HG02885 (cell line): Measurements from ENCODE around the gene TRAPPC3L.
"Not testable (repeated sequence)": the region's sequence is repeated elsewhere in the genome, so short reads cannot be mapped to it uniquely, and the experiment has no call there.

Source experiments
- ATAC-seq: cut with Tn5 transposase; IDR thresholded peaks from one replicate; pipeline ENCODE4 v1.9.1; 2021; ENCODE audit warnings: mild to moderate bottlenecking; ENCODE audit not compliant: unreplicated experiment, poor library complexity

Gene TRAPPC3L

DNA sequence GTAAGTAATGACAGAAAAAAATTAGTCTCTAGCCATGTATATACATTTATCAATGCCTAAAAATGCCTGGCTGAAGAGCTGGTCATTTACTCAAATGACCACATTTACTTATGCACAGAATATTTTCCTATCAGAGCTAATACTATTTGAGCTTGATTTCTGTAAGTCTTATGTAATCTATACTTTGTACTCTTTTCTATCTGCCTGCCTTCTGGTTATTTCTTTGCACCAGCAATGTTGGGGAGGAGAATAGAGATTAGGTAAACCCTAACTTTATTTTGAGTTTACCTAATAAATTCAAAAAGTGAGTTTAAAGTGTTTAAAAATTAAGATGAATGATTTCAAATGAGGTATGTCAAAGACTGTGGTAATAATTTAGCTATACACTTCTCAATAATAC, 30.3 kb downstream of the TRAPPC3L start:
- no peak for ATAC-seq

DNA sequence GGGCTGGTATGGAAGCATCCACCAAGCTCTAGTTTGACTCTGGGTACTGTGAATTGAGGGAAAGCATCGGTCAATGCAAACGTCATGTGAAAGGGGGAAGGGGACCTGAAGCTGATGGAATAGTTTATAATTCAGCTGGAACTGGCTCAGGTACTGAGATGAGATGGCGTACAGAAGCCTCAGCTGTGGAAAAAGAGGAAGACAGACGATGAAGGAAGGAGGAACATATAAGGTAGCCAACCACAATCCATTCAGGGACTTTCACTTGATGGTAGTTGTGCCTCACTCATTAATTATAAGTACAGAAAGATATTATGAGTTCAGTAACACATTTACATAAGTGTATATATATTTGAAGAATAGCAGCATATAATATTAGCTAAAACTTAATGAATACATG, 31.4 kb downstream of the TRAPPC3L start:
- ATAC-seq, result no peak

DNA sequence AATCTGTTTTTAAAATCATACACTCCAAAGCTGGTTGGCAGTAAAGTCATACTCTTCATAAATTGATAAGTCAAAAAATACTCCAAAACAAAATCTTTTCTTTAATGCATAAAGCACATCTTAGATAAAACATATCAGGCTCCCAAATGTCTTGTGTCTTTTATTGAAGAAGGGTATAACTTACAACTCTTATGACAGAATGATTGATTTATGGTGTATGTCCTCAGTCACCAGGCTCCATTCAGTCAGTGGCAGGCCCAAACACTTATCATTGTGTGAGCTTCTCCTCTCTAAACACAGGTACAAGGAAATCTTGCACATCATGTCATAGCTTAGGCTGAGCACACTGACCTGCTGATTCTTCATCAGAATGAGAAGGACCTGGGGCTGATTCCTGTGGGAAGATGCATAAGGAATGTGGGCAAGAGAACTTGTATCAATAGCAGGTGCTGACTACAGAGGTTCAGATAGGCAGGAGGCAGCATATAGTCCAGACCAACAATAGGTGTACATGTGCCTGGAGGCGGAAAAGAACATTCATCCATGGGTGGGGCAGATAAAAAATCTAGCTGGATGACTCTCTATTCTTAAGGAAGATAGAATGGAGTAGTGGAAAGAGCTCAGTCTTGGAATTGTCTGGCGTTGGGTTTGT, 32.1 kb downstream of the TRAPPC3L start:
- ATAC-seq, result no peak

DNA sequence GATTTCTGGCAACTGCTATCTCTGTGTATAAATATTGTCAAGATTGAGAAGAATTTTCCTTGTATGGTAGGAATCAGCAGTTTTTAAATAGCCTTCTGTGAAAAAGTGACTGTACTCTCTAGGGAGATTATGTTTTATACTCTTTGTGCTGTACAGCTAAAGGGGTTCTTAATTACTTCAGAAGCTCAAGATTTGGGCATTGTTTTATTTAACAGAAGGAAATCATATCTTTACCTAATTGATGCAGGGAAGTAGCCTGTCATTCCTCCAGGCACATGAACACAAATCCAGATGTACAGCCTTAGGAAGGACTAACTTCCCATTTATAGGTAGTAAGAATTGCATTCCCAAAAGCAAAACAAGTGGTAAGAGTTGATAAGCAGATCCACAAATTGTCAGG, 32.8 kb downstream of the TRAPPC3L start:
- no peak for ATAC-seq

DNA sequence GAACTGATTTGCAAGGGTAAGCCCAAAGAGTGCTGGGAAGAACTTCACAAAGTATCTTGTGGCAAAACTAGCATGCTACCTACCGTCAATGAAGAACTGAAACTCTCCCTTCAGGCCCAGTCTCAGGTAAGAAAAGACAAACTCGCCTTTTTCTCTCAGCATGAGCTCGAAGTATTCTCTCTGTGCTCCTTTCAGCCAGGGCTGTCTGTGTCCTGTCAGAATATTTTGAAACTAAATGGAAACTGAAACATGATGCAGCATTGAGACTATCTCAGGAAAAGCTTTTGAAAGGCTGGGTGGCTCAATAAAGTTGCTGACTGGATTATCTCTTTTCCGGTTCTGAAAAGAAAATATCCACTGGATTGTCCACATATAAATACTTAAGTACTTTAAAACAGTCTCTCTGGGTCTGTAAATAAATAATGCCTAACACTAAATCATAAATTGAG, 33.3 kb downstream of the TRAPPC3L start:
- peak; percentile 86 for ATAC-seq

DNA sequence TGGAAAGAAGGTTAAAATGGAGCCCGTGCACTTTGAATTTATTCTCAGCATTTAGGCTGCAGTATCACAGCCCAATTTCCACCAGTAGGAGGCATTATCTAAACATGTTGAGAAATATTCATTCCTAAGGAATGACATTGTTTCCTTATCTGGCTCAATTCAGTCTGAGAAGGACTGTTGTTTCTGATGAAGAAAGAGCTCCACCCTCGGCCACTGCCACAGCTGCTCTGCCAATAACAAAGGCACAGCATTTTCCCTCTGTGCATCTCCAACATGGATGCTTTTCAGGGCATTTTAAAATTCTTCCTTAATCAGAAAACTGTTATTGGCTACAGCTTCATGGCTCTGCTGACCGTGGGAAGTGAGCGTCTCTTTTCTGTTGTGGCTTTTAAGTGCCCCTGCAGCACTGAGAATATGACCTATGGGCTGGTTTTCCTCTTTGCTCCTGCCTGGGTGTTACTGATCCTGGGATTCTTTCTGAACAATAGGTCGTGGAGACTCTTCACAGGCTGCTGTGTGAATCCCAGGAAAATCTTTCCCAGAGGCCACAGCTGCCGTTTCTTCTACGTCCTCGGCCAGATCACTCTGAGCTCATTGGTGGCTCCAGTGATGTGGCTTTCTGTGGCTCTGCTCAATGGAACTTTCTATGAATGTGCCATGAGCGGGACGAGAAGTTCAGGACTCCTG, 33.9 kb downstream of the TRAPPC3L start, which contains the start of gene CALHM5:
Gene CALHM5 (plus strand): TSS at position 216 of the 687 bp plus-strand sequence. CDS start 58 bp downstream, at position 274.
- ATAC-seq, result no peak

DNA sequence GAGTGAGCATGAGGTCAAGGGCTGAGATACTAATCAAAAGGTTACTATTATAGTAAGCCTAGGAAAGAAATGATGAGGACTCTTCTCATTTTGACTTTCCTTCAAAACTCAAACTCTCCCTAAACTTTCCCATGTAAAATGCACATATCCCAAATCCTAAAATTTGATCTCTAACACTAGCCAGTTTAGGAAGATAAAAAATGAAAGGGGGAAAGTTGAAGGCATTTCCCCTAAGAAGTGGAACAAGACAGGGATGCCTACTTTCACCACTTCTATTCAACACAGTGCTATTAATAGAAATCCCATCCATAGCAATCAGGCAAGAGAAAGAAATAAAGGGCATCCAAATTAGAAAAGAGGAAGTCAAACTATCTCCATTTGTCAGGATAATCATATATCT, 37.0 kb downstream of the TRAPPC3L start:
- no peak for ATAC-seq

DNA sequence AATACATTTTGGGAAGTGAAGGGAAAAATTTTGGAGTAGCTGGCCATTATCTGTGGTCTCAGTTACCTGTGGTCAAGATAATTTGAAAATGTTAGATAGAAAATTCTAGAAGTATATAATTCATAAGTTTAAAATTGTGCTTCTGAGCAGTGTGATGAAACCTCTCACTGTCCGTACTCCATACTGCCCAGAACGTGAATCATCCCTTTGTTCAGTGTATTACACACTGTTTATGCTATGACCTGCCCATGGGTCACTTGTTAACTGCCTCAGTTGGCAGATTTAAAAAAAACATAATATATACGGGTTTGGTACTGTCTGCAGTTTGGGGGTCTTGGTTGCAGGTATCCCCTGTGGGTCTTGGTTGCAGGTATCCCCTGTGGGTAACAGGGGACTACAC, 38.2 kb downstream of the TRAPPC3L start:
- no peak for ATAC-seq

DNA sequence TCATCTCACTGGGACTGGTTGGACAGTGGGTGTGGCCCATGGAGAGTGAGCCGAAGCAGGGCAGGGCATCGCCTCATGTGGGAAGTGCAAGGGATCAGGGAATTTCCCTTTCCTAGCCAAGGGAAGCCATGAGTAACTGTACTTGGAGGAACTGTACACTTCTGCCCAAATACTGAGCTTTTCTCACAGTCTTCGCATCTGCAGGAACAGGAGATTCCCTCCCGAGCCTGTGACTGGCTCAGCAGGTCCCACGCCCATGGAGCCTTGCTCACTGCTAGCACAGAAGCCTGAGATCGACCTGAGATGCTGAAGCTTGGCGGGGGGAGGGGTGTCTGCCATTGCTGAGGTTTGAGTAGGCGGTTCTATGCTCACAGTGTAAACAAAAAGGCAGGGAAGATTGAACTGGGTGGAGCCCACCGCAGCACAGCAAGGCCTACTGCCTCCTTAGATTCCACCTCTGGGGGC, 44.5 kb downstream of the TRAPPC3L start:
- no peak for ATAC-seq

DNA sequence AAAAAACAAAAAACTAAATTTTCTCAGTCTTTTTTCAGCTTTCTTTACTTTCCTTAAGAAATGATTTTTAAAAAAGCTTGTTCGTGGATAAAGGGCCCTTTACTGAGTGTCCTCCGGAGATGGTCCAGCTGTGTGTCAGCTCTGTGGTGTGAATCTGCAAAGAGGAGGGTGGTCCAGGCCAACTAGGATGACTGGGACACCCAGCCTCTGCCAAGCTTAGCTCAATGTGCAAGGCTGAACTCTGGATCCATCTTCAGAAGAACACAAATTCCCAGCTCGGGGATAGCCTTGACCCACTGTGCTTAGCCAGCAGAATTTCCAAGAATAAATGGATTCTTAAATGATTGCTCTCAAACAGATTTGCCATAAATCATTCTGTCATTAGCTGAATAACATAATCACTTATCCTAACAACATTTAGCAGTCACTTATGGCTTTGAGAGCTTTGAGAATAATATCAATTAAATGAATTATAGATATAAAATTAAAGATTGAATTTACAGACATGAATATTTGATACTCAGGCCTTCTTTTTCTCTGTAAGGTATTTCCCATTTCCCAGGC, 48.3 kb downstream of the TRAPPC3L start:
- ATAC-seq, result no peak

DNA sequence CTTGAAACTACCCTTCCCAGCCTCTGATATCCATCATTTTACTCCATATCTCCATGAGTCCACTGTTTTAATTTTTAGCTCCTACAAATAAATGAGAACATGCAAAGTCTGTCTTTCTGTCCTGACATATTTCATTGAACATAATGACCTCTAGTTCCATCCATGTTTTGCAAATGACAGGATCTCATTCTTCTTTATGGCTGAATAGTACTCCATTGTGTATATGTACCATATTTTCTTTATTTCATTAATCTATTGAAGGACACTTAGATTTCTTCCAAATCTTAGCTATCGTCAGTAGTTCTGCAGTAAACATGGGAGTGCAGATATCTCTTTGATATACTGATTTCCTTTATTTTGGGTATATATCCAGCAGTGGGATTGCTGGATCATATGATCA, 50.3 kb downstream of the TRAPPC3L start:
- ATAC-seq, result not testable (repeated sequence)

DNA sequence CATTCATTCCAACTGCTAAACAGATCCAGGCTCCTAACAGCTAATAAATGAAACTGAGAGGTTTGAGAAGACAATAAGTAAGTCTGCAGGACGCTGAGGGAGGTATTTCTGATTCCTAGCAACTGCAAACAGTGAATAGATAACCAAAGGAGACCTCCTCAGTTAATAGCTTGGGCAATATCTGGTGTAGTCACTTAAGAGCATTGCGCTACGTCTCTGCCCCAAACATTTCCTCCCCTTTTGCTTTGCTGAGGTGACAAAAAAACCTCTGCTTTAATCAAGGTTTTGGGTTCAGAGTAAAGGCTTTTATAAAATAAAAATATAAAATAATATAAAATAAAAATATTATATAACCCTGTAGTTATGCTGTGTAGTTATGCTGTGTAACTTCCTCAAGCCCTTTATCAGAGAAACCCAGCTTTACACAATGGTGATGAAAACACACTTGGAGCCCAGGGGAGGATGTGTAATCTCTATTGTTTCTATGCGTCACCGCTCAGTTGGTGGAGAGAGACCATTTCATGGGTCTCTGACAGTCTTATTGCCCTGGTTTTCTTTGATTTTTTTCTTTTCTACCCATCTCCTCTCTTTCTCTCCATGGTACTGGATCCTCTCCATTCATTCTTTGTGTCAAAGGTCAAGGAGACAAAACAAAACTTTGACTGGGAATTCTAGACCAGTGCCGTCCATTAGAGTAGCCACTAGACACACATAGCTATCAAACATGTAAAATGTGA, 53.0 kb downstream of the TRAPPC3L start:
- no peak for ATAC-seq

DNA sequence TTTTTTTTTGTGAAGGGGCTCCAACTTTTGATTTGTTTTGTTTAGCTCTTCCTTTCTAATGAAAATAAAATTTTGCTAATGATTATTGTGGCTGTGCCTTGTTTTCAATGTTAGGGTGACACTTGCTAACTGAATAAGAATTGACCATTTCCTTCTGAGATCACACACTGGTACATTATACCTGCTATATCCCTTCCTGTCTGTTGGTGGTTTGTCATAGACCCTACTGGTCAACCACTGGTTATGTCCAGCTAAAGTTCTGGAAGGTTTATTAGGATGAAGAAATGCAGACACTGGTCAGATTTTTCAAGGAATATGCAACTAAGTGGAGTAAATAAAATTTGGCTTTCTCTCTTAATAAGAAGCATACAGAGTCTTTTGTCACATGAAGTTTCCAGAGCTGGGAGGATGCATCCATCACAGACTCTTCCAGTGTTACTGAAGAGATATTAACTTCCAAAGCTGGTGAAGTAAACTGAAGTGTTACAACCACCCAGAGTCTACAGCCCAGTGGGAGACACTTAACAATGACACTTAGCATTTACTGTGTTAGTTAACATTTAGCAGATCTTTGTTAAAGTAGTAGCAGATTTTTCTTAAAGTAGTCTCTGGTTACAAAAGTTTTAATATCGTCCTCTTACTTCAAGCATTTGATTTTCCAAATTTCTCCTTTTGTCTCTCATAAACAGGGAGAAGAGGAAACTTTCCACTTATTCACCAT, 53.7 kb downstream of the TRAPPC3L start:
- ATAC-seq, result no peak

DNA sequence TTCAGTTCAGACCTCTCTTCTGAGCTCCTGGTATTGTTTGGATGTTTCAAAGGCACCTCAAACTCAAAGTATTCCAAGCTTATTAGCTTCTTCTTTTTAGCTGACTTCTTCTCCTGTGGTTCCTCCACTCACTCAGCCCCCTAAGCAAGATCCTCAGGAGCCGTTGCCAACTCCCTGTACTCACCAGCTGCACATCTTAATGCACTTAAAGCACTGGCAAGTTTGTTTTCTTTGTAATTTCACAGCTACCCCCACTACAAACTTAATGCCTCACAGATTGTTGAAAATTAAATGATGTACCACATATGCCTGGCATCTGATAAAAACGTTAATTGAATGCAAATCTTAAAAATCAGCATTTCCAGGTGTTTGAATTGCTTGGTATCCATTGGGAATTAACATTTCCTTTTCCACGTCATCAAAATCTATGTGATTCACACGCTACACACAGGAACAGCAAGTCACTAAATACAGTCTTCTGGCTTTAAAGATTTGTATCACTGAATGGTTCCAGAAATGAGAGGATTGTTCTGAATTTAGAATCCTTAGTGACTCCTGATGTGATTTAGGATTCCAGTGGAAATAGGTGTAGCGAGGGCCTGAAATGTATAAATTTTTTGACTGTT, 59.8 kb downstream of the TRAPPC3L start:
- ATAC-seq, result no peak

DNA sequence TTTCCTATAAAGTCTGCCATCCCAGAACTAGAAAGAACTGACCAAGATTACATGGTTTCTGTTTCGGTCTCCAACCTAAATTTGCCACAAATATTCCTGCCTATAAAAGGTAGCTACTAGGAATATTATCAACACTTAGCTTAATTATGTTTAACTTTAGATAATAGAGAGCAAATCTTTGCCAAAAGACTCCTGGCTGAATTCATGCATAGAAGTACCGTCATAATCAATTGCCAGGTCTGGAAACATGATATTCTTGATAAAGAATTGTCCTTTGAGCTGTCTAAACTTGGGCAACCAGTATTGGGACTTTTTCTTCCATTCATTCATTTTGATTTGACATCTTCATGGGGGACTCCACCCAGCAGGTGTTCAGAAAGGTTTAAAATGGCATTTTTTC, 61.9 kb downstream of the TRAPPC3L start:
- no peak for ATAC-seq

DNA sequence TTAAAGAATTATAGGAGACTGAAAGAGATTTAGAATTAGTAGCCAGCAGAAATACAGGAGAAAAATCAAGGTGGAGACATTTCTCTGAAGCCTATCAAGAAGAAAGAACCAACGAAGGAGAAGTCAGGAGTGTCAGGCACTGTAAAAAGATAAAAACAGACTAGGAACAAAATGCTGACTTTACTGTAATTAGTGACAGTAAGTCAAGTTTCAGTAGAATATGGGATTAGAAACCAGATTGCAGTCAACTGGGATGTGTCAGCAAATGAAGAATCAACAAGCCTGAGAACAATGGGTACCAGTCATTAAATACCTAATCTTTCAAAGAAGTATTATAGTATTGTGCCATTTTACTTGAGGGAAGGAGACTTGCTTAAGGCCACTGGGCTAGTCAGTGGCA, 62.7 kb downstream of the TRAPPC3L start:
- no peak for ATAC-seq

DNA sequence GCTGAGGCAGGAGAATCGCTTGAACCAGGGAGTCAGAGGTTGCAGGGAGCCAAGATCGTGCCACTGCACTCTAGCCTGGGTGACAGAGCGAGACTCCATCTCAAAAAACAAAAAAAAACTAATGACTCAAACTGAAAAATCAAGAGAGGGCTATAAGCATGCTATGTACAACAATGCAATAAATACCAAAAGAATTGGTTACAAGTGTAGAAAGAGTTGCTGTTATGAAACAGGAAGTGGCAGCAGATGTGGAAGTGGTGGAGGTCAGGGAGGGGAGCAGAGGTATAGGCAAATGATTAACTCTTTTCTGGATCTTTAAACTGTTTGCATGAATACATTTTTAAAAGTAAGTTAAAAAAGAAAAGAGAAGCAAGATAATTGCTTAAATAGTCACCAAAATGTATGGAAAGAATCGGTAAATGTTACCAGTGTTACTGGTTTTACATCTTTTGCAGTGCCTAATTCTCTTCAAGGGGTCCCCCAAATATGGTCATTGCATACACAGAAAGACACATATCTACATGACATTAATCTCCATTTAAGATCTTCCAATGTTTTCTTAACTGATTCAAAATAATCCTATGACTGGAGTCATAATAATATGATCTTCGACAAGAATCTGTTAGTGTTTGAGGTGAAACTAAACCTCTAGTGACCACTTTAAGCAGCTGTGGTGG, 69.3 kb downstream of the TRAPPC3L start:
- ATAC-seq, result peak; percentile 100

DNA sequence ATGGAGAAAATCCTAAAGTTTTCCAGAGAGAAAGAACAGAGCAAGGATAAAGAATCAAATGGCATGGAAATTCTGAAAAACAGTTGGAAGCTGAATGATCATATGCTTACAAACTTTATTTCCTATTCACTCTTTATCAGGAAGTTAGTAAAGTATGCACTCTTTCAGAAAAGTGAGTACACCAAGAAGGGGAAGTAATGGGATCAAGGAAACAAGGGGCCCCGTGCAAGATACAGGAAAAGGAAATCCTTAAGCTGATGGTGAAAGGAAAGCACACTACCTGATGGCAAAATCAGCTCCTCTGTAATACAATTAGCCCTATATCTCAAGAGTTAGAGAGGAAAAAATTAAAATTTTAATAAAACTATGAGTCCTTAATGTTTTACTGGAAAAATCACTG, 70.3 kb downstream of the TRAPPC3L start:
- no peak for ATAC-seq

DNA sequence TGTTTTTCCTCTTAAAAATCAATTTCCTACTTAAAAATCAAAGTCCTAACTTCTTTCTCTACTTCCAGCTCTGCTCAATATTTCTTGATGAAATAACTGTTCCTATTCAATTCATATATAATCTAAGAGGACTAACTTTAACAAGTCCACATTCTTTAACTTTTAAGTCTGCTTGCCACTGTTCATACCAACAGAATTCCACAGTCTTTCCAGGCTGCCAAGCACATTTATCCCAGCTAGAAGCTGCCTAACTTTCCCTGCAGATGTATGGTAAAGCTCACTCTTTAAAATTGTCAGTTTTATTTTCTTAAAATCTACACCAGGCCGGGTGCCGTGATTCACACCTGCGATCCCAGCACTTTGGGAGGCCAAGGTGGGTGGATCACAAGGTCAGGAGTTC, 72.8 kb downstream of the TRAPPC3L start:
- no peak for ATAC-seq
